OCI-LY7 (cell line): Measurements from ENCODE around the gene TMEM8B. TPM values are rescaled to one million over a fixed set of nuclear protein-coding genes. Genes with fewer than 3 reads are reported as not detected.

ENCODE experiments used
- BruUV-seq: library from RNA; stranded (reverse); fragments of 400-500 nt; replicated peaks from 2 replicates; lab custom pipeline; 2021; lab: Mats Ljungman, UMichigan
- CTCF ChIA-PET: fragments of 300-600 bp; sonication (Branson Sonifier 250); formaldehyde crosslinking; loops from one replicate; lab custom pipeline; 2022; ENCODE audit warnings: antibody characterized with exemption; ENCODE audit not compliant: unreplicated experiment; lab: Charles Lee
- POLR2A ChIA-PET: fragments of 300-600 bp; sonication (Branson Sonifier 250); formaldehyde crosslinking; loops from one replicate; lab custom pipeline; 2022; ENCODE audit warnings: antibody characterized with exemption; lab: Charles Lee
- DNase-seq: peaks from one replicate; pipeline ENCODE4 v3.0.0-alpha.2; 2015; ENCODE audit warnings: low spot score
- H2AFZ ChIP-seq: fragments of 200-600 bp; sonication (generic), shearing (Covaris generic); 2 replicates; pipeline ENCODE4 v1.6.1; 2014; ENCODE audit warnings: mild to moderate bottlenecking, antibody characterized with exemption, low read length, moderate library complexity
- H3K27ac ChIP-seq: fragments of 200-600 bp; sonication (generic); 2 replicates; pipeline ENCODE4 v1.5.1; 2014; ENCODE audit warnings: mixed run types, low read depth, mild to moderate bottlenecking, moderate library complexity, low read length, inconsistent platforms; ENCODE audit not compliant: poor library complexity, severe bottlenecking
- H3K36me3 ChIP-seq: fragments of 200-600 bp; sonication (generic); 2 replicates; pipeline ENCODE4 v1.6.1; 2014; ENCODE audit warnings: mild to moderate bottlenecking, antibody characterized with exemption, low read length, moderate library complexity, mixed read lengths; ENCODE audit not compliant: insufficient read depth
- H3K4me1 ChIP-seq: fragments of 200-600 bp; sonication (generic); 2 replicates; pipeline ENCODE4 v1.5.1; 2014; ENCODE audit warnings: mild to moderate bottlenecking, low read length; ENCODE audit not compliant: insufficient read depth, poor library complexity, severe bottlenecking
- H3K4me2 ChIP-seq: fragments of 200-600 bp; sonication (generic); 2 replicates; pipeline ENCODE4 v1.6.1; 2014; ENCODE audit warnings: mild to moderate bottlenecking, low read length
- H3K4me3 ChIP-seq: fragments of 200-600 bp; sonication (generic); 2 replicates; pipeline ENCODE4 v1.5.1; 2014; ENCODE audit warnings: mild to moderate bottlenecking, low read depth, low read length; ENCODE audit not compliant: poor library complexity, severe bottlenecking
- H3K79me2 ChIP-seq: fragments of 200-600 bp; sonication (generic); 2 replicates; pipeline ENCODE4 v1.6.1; 2016; ENCODE audit warnings: low read depth, mild to moderate bottlenecking, low read length, moderate library complexity, mixed read lengths; ENCODE audit not compliant: insufficient read depth
- H3K9me2 ChIP-seq: fragments of 200-600 bp; sonication (generic); 2 replicates; pipeline ENCODE4 v1.6.1; 2016; ENCODE audit warnings: mild to moderate bottlenecking, low read length, mixed read lengths; ENCODE audit not compliant: insufficient read depth
- H3K9me3 ChIP-seq: fragments of 200-600 bp; sonication (generic); 2 replicates; pipeline ENCODE4 v1.6.1; 2014; ENCODE audit warnings: mild to moderate bottlenecking, mixed run types, low read length, mixed read lengths
- H4K20me1 ChIP-seq: fragments of 200-600 bp; sonication (generic); 2 replicates; pipeline ENCODE4 v1.6.1; 2014; ENCODE audit warnings: mild to moderate bottlenecking, antibody characterized with exemption, low read length, moderate library complexity, mixed read lengths; ENCODE audit not compliant: insufficient read depth
- CTCF ChIP-seq: fragments of 200-600 bp; sonication (generic); conservative IDR thresholded peaks from 2 replicates; pipeline ENCODE4 v1.5.1; 2014; ENCODE audit warnings: mild to moderate bottlenecking, antibody characterized with exemption, low read length, moderate library complexity, mixed read lengths
- EZH2phosphoT487 ChIP-seq: fragments of 200-600 bp; sonication (generic); IDR thresholded peaks from 2 replicates; pipeline ENCODE4 v1.6.1; 2018; ENCODE audit warnings: low read depth, borderline replicate concordance, mild to moderate bottlenecking, mixed run types, antibody characterized with exemption, low read length, moderate library complexity, mixed read lengths
- intact Hi-C: fragments of 100-400 bp; cut with micrococcal nuclease; formaldehyde crosslinking; loops from one replicate; pipeline ENCODE4 v1.10.0; 2022; ENCODE audit not compliant: unreplicated experiment
- total RNA-seq, 2 experiments: library from RNA; depleted of rRNA in 1 of 2; stranded (reverse); fragments of >200 nt in 1 of 2; shearing (Covaris generic) in 1 of 2; gene quantifications; 2 replicates each; pipeline ENCODE4 v1.2.3, GENCODE V29; 2014 to 2022

Gene TMEM8B
- total RNA-seq, 2 experiments from 2014 or later = 3.1 to 15.7 TPM

- no peaks in the 10 kb centered on the region for H3K9me2 ChIP-seq
- ChIA-PET POLR2A (no interaction called here), CTCF (no interaction called here)
- H3K4me3 ChIP-seq = peak within 1 kb of the TSS; percentile 72
- intact Hi-C loops = loop anchor here (1.0 to 5.0 kb wide), 3 partner anchors 13 to 171 kb away; partner anchors contain the start of genes CCDC107, HINT2 and RMRP
- peaks cover 26% of the 10 kb centered on the region for H3K4me1 ChIP-seq
- H4K20me1 ChIP-seq = no peaks in the 10 kb centered on the region
- DNase-seq = no peak
- no peaks in the 10 kb centered on the region for H3K36me3 ChIP-seq
- BruUV-seq = no TSS peak
- H2AFZ ChIP-seq = peak within 1 kb of the TSS; percentile 93
- no peak within 1 kb of the TSS for H3K27ac ChIP-seq
- H3K4me2 ChIP-seq = peak within 1 kb of the TSS; percentile 84
- TF ChIP-seq EZH2phosphoT487 (no peak), CTCF (no peak)
- H3K9me3 ChIP-seq = no peaks in the 10 kb centered on the region
- H3K79me2 ChIP-seq = no peaks in the 10 kb centered on the region
These were observed 328 bp upstream of the TMEM8B start, which contains the start of gene FAM221B for GRCh38 chr9:35828716-35829083. Gene FAM221B (minus strand): TSS chr9:35828732. CDS start chr9:35826161, 2,571 bp downstream.

- Histone ChIP-seq H3K4me3 (peak overlapping the region; percentile 72), H3K27ac (no peak overlapping the region), H3K9me2 (no peaks in the 10 kb centered on the region), H3K9me3 (no peaks in the 10 kb centered on the region), H3K4me1 (peaks cover 37% of the 10 kb centered on the region), H3K36me3 (no peaks in the 10 kb centered on the region), H3K4me2 (peak overlapping the region; percentile 84), H2AFZ (peak overlapping the region; percentile 93; the same call in 1 of the 2 replicates), H3K79me2 (no peaks in the 10 kb centered on the region), H4K20me1 (no peaks in the 10 kb centered on the region)
- intact Hi-C loops = loop anchor here (1.0 to 5.0 kb wide), 3 partner anchors 14 to 172 kb away; partner anchors contain the start of genes CCDC107, HINT2 and RMRP
- BruUV-seq = no TSS peak
- no peak for DNase-seq
- TF ChIP-seq EZH2phosphoT487 (no peak), CTCF (no peak)
- ChIA-PET CTCF (no interaction called here), POLR2A (no interaction called here)
These were observed 702 bp downstream of the TMEM8B start for GRCh38 chr9:35829764-35830096.

GRCh38 chr9:35831040-35831439 is 2.0 kb downstream of the TMEM8B start:
- H3K4me1 ChIP-seq = peaks cover 43% of the 10 kb centered on the region
- H4K20me1 ChIP-seq = no peaks in the 10 kb centered on the region
- no peaks in the 10 kb centered on the region for H3K9me3 ChIP-seq
- intact Hi-C loops = no loop called here
- no peaks in the 10 kb centered on the region for H3K36me3 ChIP-seq
- no peak for TF ChIP-seq EZH2phosphoT487
- TF ChIP-seq CTCF = no peak
- no peak for DNase-seq
- BruUV-seq = no TSS peak
- H3K4me3 ChIP-seq = no peak overlapping the region
- H2AFZ ChIP-seq = no peak overlapping the region
- H3K27ac ChIP-seq = no peak overlapping the region
- H3K4me2 ChIP-seq = no peak overlapping the region
- H3K79me2 ChIP-seq = no peaks in the 10 kb centered on the region
- CTCF ChIA-PET = interaction anchor here (0.7 kb wide), 1 partner anchor 41 kb away, joined by 3 read pairs; no protein-coding TSS in a partner anchor
- H3K9me2 ChIP-seq = no peaks in the 10 kb centered on the region
- POLR2A ChIA-PET = interaction anchor here (0.8 kb wide), 1 partner anchor 14 kb away, joined by 3 read pairs; no protein-coding TSS in a partner anchor
